NCI-H1105 (cell line): Measurements from ENCODE around the gene HSBP1.

Source experiments
- DNase-seq: peaks from one replicate; lab custom pipeline; 2025; lab: John Stamatoyannopoulos, UW

HSBP1 gene

GRCh38 chr16:83840060-83840617 is 32.4 kb downstream of the HSBP1 start:
- DNase-seq: no peak

GRCh38 chr16:83842291-83842690 is 34.5 kb downstream of the HSBP1 start:
- no peak for DNase-seq

- DNase-seq: no peak
Observed at GRCh38 chr16:83842756-83843507, 35.2 kb downstream of the HSBP1 start.

- DNase-seq: no peak
Observed at GRCh38 chr16:83843657-83844056, 35.9 kb downstream of the HSBP1 start.

- DNase-seq: no peak
Observed at GRCh38 chr16:83845263-83845662, 37.5 kb downstream of the HSBP1 start.

- DNase-seq: no peak
Observed at GRCh38 chr16:83847371-83848225, 39.8 kb downstream of the HSBP1 start.

GRCh38 chr16:83849421-83849820 is 41.6 kb downstream of the HSBP1 start:
- no peak for DNase-seq

- DNase-seq: no peak
Observed at GRCh38 chr16:83850947-83851346, 43.2 kb downstream of the HSBP1 start.

GRCh38 chr16:83851473-83851872 is 43.7 kb downstream of the HSBP1 start:
- DNase-seq: no peak

GRCh38 chr16:83852774-83853173 is 45.0 kb downstream of the HSBP1 start:
- DNase-seq: no peak

- DNase-seq: no peak
Observed at GRCh38 chr16:83853834-83854233, 46.1 kb downstream of the HSBP1 start.

- no peak for DNase-seq
Observed at GRCh38 chr16:83854420-83854819, 46.6 kb downstream of the HSBP1 start.

- no peak for DNase-seq
Observed at GRCh38 chr16:83856792-83857191, 49.0 kb downstream of the HSBP1 start.

GRCh38 chr16:83859265-83859664 is 51.5 kb downstream of the HSBP1 start:
- DNase-seq: no peak

GRCh38 chr16:83862661-83863060 is 54.9 kb downstream of the HSBP1 start:
- DNase-seq: no peak

- no peak for DNase-seq
Observed at GRCh38 chr16:83863682-83864081, 55.9 kb downstream of the HSBP1 start.
